Measurements from ENCODE around the gene NPRL2. TPM values are rescaled to one million over a fixed set of nuclear protein-coding genes. Genes with fewer than 3 reads are reported as not detected.

Gene NPRL2
- total and polyA plus RNA-seq, 2 of the 13 experiments (the other 11 are each of a cell fraction or from before 2014, with no cell fraction given) = 30.6 to 51.4 TPM

DNA sequence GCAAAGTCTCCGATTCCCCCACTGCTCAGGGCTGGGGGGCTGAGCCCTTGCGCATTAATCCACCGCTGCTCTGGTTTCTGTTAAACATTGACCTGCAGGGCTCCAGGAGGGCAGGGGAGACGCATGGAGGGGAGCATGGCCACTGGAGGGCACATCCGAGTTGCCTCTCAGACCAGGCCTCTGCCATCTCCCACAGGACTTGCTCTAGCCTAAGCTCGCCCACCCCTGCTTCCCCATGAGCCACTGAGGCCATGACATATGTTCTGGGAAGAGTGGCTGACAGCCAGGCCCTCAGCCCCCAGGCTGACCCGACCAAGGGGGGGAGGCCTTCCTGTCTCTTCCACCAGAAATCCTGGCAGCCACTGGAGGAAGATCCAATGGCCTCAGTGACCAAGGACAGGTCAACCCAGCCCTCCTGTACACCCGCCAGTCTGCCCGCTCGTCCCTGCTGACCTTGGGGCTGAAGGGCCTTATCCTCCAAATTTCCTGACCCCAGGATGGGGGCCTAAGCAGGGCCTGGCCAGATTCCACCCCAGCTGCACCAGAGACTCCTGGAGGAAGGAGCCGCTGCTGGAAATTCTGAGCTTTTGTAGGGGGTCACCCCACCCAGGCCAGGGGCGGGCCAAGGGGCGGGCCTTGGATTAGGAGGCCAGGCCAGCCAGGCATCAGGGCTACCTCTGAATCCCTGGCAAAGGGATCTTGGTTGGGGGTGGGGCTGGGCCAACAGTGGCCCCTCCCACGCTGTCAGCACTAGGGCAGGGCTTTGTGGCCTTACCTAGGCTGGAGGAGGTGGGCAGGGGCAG lies 47.4 kb downstream of the NPRL2 start, which contains the start of gene HYAL1 (continued):
- TF ChIP-seq NR2F2 (IDR thresholded peaks at IDR 0.05; ENCODE audit: borderline replicate concordance, low read depth) (peak; percentile 73; the same call in 1 of the 2 replicates), ZNF343 (CRISPR knock-in tag; IDR thresholded peaks at IDR 0.05) (no peak; the same call in 1 of the 2 replicates), NRL (CRISPR knock-in tag; IDR thresholded peaks at IDR 0.05; ENCODE audit: borderline replicate concordance) (no peak; the same call in 1 of the 2 replicates), TBX2 (CRISPR knock-in tag; IDR thresholded peaks at IDR 0.05; ENCODE audit: borderline replicate concordance) (peak; percentile 51), ZSCAN22 (CRISPR knock-in tag; IDR thresholded peaks at IDR 0.05) (peak; percentile 67; the same call in 1 of the 2 replicates), IRX3 (CRISPR knock-in tag; IDR thresholded peaks at IDR 0.05; ENCODE audit: borderline replicate concordance, low read depth) (0 out of 2 replicates have a peak, but pooled peaks have one; percentile 66), ZNF264 (CRISPR knock-in tag; IDR thresholded peaks at IDR 0.05) (no peak), MEF2D (CRISPR knock-in tag; IDR thresholded peaks at IDR 0.05) (0 out of 2 replicates have a peak, but pooled peaks have one; percentile 66), NFIB (CRISPR knock-in tag; IDR thresholded peaks at IDR 0.05; ENCODE audit: borderline replicate concordance) (no peak), EEA1 (CRISPR knock-in tag; IDR thresholded peaks at IDR 0.05; ENCODE audit: borderline replicate concordance) (no peak)
- TF ChIP-seq, protein P1, sequence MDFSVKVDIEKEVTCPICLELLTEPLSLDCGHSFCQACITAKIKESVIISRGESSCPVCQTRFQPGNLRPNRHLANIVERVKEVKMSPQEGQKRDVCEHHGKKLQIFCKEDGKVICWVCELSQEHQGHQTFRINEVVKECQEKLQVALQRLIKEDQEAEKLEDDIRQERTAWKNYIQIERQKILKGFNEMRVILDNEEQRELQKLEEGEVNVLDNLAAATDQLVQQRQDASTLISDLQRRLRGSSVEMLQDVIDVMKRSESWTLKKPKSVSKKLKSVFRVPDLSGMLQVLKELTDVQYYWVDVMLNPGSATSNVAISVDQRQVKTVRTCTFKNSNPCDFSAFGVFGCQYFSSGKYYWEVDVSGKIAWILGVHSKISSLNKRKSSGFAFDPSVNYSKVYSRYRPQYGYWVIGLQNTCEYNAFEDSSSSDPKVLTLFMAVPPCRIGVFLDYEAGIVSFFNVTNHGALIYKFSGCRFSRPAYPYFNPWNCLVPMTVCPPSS (IDR thresholded peaks at IDR 0.05) = no peak
- TF ChIP-seq, protein P2, sequence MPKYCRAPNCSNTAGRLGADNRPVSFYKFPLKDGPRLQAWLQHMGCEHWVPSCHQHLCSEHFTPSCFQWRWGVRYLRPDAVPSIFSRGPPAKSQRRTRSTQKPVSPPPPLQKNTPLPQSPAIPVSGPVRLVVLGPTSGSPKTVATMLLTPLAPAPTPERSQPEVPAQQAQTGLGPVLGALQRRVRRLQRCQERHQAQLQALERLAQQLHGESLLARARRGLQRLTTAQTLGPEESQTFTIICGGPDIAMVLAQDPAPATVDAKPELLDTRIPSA (CRISPR knock-in tag; IDR thresholded peaks at IDR 0.05; ENCODE audit: borderline replicate concordance) = no peak
- TF ChIP-seq, protein P3, sequence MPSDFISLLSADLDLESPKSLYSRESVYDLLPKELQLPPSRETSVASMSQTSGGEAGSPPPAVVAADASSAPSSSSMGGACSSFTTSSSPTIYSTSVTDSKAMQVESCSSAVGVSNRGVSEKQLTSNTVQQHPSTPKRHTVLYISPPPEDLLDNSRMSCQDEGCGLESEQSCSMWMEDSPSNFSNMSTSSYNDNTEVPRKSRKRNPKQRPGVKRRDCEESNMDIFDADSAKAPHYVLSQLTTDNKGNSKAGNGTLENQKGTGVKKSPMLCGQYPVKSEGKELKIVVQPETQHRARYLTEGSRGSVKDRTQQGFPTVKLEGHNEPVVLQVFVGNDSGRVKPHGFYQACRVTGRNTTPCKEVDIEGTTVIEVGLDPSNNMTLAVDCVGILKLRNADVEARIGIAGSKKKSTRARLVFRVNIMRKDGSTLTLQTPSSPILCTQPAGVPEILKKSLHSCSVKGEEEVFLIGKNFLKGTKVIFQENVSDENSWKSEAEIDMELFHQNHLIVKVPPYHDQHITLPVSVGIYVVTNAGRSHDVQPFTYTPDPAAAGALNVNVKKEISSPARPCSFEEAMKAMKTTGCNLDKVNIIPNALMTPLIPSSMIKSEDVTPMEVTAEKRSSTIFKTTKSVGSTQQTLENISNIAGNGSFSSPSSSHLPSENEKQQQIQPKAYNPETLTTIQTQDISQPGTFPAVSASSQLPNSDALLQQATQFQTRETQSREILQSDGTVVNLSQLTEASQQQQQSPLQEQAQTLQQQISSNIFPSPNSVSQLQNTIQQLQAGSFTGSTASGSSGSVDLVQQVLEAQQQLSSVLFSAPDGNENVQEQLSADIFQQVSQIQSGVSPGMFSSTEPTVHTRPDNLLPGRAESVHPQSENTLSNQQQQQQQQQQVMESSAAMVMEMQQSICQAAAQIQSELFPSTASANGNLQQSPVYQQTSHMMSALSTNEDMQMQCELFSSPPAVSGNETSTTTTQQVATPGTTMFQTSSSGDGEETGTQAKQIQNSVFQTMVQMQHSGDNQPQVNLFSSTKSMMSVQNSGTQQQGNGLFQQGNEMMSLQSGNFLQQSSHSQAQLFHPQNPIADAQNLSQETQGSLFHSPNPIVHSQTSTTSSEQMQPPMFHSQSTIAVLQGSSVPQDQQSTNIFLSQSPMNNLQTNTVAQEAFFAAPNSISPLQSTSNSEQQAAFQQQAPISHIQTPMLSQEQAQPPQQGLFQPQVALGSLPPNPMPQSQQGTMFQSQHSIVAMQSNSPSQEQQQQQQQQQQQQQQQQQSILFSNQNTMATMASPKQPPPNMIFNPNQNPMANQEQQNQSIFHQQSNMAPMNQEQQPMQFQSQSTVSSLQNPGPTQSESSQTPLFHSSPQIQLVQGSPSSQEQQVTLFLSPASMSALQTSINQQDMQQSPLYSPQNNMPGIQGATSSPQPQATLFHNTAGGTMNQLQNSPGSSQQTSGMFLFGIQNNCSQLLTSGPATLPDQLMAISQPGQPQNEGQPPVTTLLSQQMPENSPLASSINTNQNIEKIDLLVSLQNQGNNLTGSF (CRISPR knock-in tag; IDR thresholded peaks at IDR 0.05) = 0 out of 2 replicates have a peak, but pooled peaks have one; percentile 30
- TF ChIP-seq, protein P4, sequence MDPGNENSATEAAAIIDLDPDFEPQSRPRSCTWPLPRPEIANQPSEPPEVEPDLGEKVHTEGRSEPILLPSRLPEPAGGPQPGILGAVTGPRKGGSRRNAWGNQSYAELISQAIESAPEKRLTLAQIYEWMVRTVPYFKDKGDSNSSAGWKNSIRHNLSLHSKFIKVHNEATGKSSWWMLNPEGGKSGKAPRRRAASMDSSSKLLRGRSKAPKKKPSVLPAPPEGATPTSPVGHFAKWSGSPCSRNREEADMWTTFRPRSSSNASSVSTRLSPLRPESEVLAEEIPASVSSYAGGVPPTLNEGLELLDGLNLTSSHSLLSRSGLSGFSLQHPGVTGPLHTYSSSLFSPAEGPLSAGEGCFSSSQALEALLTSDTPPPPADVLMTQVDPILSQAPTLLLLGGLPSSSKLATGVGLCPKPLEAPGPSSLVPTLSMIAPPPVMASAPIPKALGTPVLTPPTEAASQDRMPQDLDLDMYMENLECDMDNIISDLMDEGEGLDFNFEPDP (CRISPR knock-in tag; conservative IDR thresholded peaks at IDR 0.05) = 0 out of 2 replicates have a peak, but pooled peaks have one; percentile 53
- TF ChIP-seq, protein P5, sequence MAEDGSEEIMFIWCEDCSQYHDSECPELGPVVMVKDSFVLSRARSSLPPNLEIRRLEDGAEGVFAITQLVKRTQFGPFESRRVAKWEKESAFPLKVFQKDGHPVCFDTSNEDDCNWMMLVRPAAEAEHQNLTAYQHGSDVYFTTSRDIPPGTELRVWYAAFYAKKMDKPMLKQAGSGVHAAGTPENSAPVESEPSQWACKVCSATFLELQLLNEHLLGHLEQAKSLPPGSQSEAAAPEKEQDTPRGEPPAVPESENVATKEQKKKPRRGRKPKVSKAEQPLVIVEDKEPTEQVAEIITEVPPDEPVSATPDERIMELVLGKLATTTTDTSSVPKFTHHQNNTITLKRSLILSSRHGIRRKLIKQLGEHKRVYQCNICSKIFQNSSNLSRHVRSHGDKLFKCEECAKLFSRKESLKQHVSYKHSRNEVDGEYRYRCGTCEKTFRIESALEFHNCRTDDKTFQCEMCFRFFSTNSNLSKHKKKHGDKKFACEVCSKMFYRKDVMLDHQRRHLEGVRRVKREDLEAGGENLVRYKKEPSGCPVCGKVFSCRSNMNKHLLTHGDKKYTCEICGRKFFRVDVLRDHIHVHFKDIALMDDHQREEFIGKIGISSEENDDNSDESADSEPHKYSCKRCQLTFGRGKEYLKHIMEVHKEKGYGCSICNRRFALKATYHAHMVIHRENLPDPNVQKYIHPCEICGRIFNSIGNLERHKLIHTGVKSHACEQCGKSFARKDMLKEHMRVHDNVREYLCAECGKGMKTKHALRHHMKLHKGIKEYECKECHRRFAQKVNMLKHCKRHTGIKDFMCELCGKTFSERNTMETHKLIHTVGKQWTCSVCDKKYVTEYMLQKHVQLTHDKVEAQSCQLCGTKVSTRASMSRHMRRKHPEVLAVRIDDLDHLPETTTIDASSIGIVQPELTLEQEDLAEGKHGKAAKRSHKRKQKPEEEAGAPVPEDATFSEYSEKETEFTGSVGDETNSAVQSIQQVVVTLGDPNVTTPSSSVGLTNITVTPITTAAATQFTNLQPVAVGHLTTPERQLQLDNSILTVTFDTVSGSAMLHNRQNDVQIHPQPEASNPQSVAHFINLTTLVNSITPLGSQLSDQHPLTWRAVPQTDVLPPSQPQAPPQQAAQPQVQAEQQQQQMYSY (CRISPR knock-in tag; IDR thresholded peaks at IDR 0.05) = peak; percentile 31; the same call in 1 of the 2 replicates

All from HepG2 (cell line).